Glutamatergic neuron (in vitro differentiated cells): ENCODE data around the gene NUDT7. TPM values are rescaled to one million over a fixed set of nuclear protein-coding genes. Genes with fewer than 3 reads are reported as not detected.

Experiments used
- DNase-seq: peaks from one replicate; pipeline ENCODE4 v3.0.0; 2022
- H3K27ac Mint-ChIP-seq: one replicate; pipeline ENCODE4 v1.8.0; 2020; ENCODE audit warnings: mild to moderate bottlenecking, mixed read lengths, inconsistent platforms; ENCODE audit not compliant: unreplicated experiment
- H3K27me3 Mint-ChIP-seq: one replicate; pipeline ENCODE4 v1.8.0; 2020; ENCODE audit warnings: mild to moderate bottlenecking, moderate library complexity, mixed read lengths, inconsistent platforms; ENCODE audit not compliant: unreplicated experiment
- H3K36me3 Mint-ChIP-seq: one replicate; pipeline ENCODE4 v1.8.0; 2020; ENCODE audit warnings: mild to moderate bottlenecking, mixed read lengths, inconsistent platforms; ENCODE audit not compliant: unreplicated experiment
- H3K4me1 Mint-ChIP-seq: one replicate; pipeline ENCODE4 v1.8.0; 2020; ENCODE audit warnings: mild to moderate bottlenecking, low read depth, mixed read lengths, inconsistent platforms; ENCODE audit not compliant: unreplicated experiment
- H3K4me3 Mint-ChIP-seq: one replicate; pipeline ENCODE4 v1.8.0; 2020; ENCODE audit warnings: mild to moderate bottlenecking, mixed read lengths, inconsistent platforms; ENCODE audit not compliant: unreplicated experiment
- H3K9me3 Mint-ChIP-seq: one replicate; pipeline ENCODE4 v1.8.0; 2020; ENCODE audit warnings: mild to moderate bottlenecking, moderate library complexity, mixed read lengths, inconsistent platforms; ENCODE audit not compliant: unreplicated experiment
- total RNA-seq: library from RNA; stranded (reverse); fragmentation: NEBNext Ultra II Directional; extraction: Animal tissue kit (Norgen Biotek cat#: 25700); gene quantifications from one replicate; pipeline ENCODE4 v1.2.1, GENCODE V29; 2021; ENCODE audit not compliant: unreplicated experiment
- TF ChIP-seq, protein P1 (sequence below): fragments of 200-600 bp; sonication (generic); IDR thresholded peaks from one replicate; pipeline ENCODE4 v1.5.0; 2021; ENCODE audit not compliant: partially characterized antibody, unreplicated experiment

NUDT7 gene
- total RNA-seq, 1 donor from 2014 or later, result 3.0 TPM

DNA sequence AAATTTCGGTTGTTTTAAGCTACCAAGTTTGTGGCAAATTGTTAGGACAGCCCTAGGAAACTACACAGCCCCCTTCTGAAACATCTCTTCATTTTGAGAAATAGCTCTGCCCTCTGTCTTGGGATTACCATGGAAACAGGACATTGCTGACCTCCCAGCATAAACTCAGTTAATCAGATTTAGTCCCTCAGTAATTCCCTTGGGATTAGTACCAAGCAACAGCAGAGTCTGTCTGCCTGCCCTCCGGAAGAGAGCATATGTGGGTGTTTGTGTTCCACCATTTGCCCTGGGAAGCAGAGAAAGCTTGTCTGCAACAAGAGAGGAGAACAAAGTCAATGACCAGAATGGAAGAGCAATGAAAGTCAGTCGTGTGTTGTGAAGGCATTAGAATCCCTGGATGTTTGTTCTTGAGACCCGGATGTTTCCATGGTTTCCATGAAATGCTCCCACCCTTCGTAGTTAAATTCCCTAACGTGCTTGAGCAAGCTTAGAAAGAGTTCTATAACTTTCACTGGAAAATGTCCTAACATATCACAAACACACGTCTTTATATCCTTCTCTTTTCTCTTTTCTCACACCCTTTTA lies 26.2 kb downstream of the NUDT7 start:
- Mint-ChIP-seq H3K27ac (peak overlapping the region; percentile 81), H3K36me3 (no peaks in the 10 kb centered on the region), H3K9me3 (peaks cover 5% of the 10 kb centered on the region), H3K4me1 (peaks cover 7% of the 10 kb centered on the region), H3K27me3 (peaks cover 2% of the 10 kb centered on the region), H3K4me3 (peak overlapping the region; percentile 14)
- DNase-seq, result no peak
- TF ChIP-seq, protein P1, sequence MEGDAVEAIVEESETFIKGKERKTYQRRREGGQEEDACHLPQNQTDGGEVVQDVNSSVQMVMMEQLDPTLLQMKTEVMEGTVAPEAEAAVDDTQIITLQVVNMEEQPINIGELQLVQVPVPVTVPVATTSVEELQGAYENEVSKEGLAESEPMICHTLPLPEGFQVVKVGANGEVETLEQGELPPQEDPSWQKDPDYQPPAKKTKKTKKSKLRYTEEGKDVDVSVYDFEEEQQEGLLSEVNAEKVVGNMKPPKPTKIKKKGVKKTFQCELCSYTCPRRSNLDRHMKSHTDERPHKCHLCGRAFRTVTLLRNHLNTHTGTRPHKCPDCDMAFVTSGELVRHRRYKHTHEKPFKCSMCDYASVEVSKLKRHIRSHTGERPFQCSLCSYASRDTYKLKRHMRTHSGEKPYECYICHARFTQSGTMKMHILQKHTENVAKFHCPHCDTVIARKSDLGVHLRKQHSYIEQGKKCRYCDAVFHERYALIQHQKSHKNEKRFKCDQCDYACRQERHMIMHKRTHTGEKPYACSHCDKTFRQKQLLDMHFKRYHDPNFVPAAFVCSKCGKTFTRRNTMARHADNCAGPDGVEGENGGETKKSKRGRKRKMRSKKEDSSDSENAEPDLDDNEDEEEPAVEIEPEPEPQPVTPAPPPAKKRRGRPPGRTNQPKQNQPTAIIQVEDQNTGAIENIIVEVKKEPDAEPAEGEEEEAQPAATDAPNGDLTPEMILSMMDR, result no peak

DNA sequence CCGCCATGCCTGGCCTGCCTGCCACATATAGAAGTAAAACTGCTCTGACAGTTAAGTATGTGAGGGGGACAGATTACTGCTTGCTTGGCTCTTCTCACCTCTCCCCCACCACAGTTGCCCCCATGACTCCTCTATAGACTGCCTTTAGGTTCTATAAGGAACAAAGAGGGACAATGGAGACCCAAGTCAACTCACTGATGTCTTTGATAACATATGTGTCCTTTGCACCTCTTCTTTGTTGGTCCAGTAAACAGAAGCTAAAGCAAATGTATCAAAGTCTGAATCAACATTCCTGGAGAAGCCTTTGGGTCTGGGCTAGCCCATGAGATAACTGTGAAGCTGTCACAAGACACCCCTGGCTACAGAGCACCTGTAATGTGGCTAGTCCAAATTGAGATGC lies 27.1 kb downstream of the NUDT7 start:
- Mint-ChIP-seq H3K27ac (no peak overlapping the region), H3K36me3 (no peaks in the 10 kb centered on the region), H3K9me3 (peaks cover 5% of the 10 kb centered on the region), H3K4me1 (peaks cover 7% of the 10 kb centered on the region), H3K4me3 (peak overlapping the region; percentile 10), H3K27me3 (peaks cover 2% of the 10 kb centered on the region)
- no peak for DNase-seq
- TF ChIP-seq, protein P1, result no peak

DNA sequence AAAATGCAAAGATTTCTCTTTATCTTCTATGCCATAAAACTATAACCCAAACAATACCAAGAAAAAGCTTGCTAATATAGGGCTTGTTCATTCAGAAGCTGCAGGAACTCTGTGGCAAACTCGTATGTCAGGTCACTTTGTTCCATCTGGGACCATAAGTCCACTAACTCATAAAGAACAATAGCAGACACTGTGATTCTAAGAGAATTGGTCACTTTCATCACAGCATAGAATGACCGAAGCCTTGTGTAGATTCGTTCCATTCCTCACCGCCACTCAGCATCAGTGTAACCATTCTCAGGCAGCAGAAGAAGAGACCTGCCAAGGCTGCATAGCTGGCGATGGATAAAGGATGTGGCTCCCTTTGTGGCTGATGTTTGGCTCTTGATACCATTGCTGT lies 35.7 kb downstream of the NUDT7 start:
- Mint-ChIP-seq H3K4me3 (no peak overlapping the region), H3K27me3 (peaks cover 4% of the 10 kb centered on the region), H3K27ac (no peak overlapping the region), H3K4me1 (peaks cover 1% of the 10 kb centered on the region), H3K9me3 (no peaks in the 10 kb centered on the region), H3K36me3 (no peaks in the 10 kb centered on the region)
- TF ChIP-seq, protein P1, result no peak
- DNase-seq, result no peak

DNA sequence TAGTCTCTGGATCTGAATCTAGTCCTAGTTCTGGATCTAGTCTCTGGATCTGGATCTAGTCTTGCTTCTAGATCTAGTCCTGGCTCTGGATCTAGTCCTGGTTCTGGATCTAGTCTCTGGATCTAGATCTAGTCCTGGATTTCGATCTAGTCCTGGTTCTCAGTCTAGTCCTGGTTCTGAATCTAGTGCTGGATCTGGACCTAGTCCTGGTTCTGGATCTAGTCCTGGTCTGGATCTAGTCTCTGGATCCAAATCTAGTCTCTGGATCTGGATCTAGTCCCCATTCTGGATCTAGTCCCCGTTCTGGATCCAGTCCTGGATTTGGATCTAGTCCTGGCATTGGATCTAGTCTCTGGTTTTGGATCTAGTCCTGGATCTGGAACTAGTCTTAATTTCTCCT lies 36.2 kb downstream of the NUDT7 start:
- Mint-ChIP-seq H3K36me3 (no peaks in the 10 kb centered on the region), H3K27ac (no peak overlapping the region), H3K27me3 (peaks cover 4% of the 10 kb centered on the region), H3K9me3 (no peaks in the 10 kb centered on the region), H3K4me3 (no peak overlapping the region), H3K4me1 (peaks cover 1% of the 10 kb centered on the region)
- TF ChIP-seq, protein P1, result no peak
- DNase-seq, result no peak

DNA sequence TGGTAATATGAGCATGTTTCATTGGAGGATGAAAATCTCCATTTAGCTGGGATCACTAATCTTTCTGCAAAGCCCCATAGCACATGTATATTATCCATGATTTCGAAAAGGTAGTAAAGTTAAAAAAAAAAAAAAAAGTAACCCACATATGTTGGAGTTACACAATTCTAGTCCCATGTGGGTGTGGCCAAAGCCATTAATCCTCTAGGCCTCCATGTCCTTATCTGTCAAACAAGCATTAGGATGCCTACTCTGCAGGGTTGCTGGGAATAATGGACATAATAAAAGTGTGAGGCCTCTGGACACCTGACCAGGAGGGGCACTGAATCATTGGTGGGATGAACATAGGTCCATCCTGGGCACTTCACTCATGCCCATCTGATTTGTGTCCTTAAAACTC lies 36.9 kb downstream of the NUDT7 start:
- Mint-ChIP-seq H3K4me1 (peaks cover 1% of the 10 kb centered on the region), H3K27me3 (peaks cover 4% of the 10 kb centered on the region)

More for the DNA sequence above, 36.9 kb downstream of the NUDT7 start:
- DNase-seq, result no peak
- H3K9me3 Mint-ChIP-seq, result no peaks in the 10 kb centered on the region
- H3K4me3 Mint-ChIP-seq, result no peak overlapping the region
- H3K27ac Mint-ChIP-seq, result no peak overlapping the region
- TF ChIP-seq, protein P1, result no peak
- no peaks in the 10 kb centered on the region for H3K36me3 Mint-ChIP-seq
